T-helper 1 cell treated with Interleukin-12 subunit alpha and Interleukin-12 subunit beta and Interleukin-4 antibody, amounts not matched to agents 30 ng/mL and 1 ng/mL, for 36 hours (primary cell): ENCODE measurements around the gene ORMDL2. TPM values are rescaled to one million over a fixed set of nuclear protein-coding genes. Genes with fewer than 3 reads are reported as not detected.
"Not testable (repeated sequence)": the region's sequence is repeated elsewhere in the genome, so short reads cannot be mapped to it uniquely, and the experiment has no call there.

Source experiments
- intact Hi-C: fragments of 100-400 bp; cut with micrococcal nuclease; formaldehyde crosslinking; loops from one replicate; pipeline ENCODE4 v1.15.1; 2024
- total RNA-seq: library from RNA; stranded (reverse); gene quantifications from 2 replicates; pipeline ENCODE4 v1.2.3, GENCODE V29; 2022

The ORMDL2 gene
- total RNA-seq, 1 donor from 2014 or later: 90.9 TPM

- intact Hi-C loops: no loop called here
These were observed 32.6 kb downstream of the ORMDL2 start for GRCh38 chr12:55850401-55850800.

GRCh38 chr12:55850893-55851292 lies 33.1 kb downstream of the ORMDL2 start:
- intact Hi-C loops: no loop called here

GRCh38 chr12:55852740-55853139 lies 34.9 kb downstream of the ORMDL2 start:
- intact Hi-C loops: no loop called here

GRCh38 chr12:55861396-55861795 lies 43.6 kb downstream of the ORMDL2 start:
- intact Hi-C loops: no loop called here

- intact Hi-C loops: no loop called here
These were observed 44.0 kb downstream of the ORMDL2 start for GRCh38 chr12:55861871-55862270.

GRCh38 chr12:55862286-55862685 lies 44.4 kb downstream of the ORMDL2 start:
- intact Hi-C loops: no loop called here

- intact Hi-C loops: not testable (repeated sequence)
These were observed 45.1 kb downstream of the ORMDL2 start for GRCh38 chr12:55862931-55863330.

GRCh38 chr12:55865327-55865726 lies 47.5 kb downstream of the ORMDL2 start:
- intact Hi-C loops: no loop called here

GRCh38 chr12:55866454-55867004 lies 48.7 kb downstream of the ORMDL2 start:
- intact Hi-C loops: not testable (repeated sequence)

Other genes with a start within 250 kb of the ORMDL2 start
- gene OR2AP1, start 245.6 kb upstream of the ORMDL2 start, total RNA-seq: not detected in 2 replicates
- not detected in 2 replicates for gene OR10P1, start 181.1 kb upstream of the ORMDL2 start, total RNA-seq
- 0.93 and 1.3 TPM in 2 replicates for gene ITGA7, start 110.1 kb upstream of the ORMDL2 start, total RNA-seq
- gene BLOC1S1, start 102.0 kb upstream of the ORMDL2 start, total RNA-seq: 115 and 123 TPM in 2 replicates
- 14.6 and 16.2 TPM in 2 replicates for gene RDH5, start 97.6 kb upstream of the ORMDL2 start, total RNA-seq
- 164 and 172 TPM in 2 replicates for gene CD63, start 89.0 kb upstream of the ORMDL2 start, total RNA-seq
- 16.6 and 17.3 TPM in 2 replicates for gene GDF11, start 74.9 kb upstream of the ORMDL2 start, total RNA-seq
- 69.9 and 72.7 TPM in 2 replicates for gene SARNP, start 317 bp upstream of the ORMDL2 start, total RNA-seq
- 37.8 and 38.4 TPM in 2 replicates for gene DNAJC14, start 11.5 kb downstream of the ORMDL2 start, total RNA-seq
- 0.12 TPM in 1 of 2 replicates, not detected in the other for gene MMP19, start 24.9 kb downstream of the ORMDL2 start, total RNA-seq
- gene PYM1, start 109.9 kb downstream of the ORMDL2 start, total RNA-seq: 41.9 and 44.6 TPM in 2 replicates
- gene DGKA, start 113.1 kb downstream of the ORMDL2 start, total RNA-seq: 575 and 579 TPM in 2 replicates
- not detected in 2 replicates for gene PMEL, start 148.0 kb downstream of the ORMDL2 start, total RNA-seq
- 82.1 and 84.4 TPM in 2 replicates for gene CDK2, start 148.8 kb downstream of the ORMDL2 start, total RNA-seq
- gene RAB5B, start 156.0 kb downstream of the ORMDL2 start, total RNA-seq: 68.8 and 73.5 TPM in 2 replicates
- gene SUOX, start 179.2 kb downstream of the ORMDL2 start, total RNA-seq: 10.0 and 10.6 TPM in 2 replicates
- 33.2 and 37.8 TPM in 2 replicates for gene IKZF4, start 203.0 kb downstream of the ORMDL2 start, total RNA-seq
- gene RPS26, start 223.9 kb downstream of the ORMDL2 start, total RNA-seq: 32.8 and 35.9 TPM in 2 replicates